HG02852 (cell line): ENCODE measurements around the gene CFL1.
A peak's percentile ranks its signal among the peaks of the same experiment; 100 is the strongest.

Source experiments
- ATAC-seq: cut with Tn5 transposase; IDR thresholded peaks from one replicate; pipeline ENCODE4 v1.9.1; 2021; ENCODE audit warnings: mild to moderate bottlenecking, moderate library complexity; ENCODE audit not compliant: unreplicated experiment

CFL1 gene

DNA sequence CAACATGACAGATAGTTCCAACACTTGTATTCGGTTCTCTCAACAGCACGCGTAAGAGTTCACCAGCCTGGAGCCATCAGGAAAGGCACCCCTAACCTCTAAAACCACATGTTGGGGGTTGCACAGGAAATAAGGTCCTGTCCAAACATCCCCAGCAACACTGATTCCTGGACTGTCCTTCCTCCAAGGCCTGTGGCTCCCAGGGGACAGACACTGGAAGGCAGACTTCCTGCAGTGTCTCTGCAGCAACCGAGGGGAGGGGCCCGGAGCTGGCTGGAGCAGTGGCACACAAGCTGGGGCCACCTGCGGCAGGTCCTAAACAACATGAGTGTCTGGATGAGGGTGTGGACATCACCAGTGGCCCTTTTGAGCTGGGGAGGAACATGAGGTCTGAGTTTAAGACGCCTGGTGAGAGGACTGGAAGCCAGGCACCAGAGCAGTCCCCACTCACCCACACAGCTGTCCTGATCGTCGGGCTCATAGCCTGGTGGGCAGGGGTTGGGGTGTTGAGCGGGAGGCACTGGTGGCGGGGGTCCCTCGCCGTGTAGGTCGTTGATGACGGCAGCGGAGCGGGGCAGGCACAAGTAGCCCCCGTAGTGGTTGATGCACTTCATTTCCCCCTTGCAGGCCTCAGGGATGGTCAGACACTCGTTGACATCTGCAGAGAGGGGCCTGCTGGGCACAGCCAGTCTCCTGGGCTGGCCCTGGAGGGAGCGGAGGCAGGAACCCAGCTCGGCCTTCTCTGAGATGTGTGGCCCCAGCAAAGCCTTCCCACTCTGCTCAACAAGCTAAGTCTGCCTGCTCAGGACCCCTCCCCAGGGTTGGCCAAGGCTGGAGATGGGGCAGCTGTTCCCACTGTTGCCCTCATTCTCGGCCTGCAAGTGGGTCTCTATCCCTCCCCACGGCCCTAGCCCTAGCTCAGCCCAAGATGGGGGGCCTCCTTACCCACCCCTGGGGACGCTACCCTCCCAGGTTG is 13.0 kb upstream of the CFL1 start:
- no peak for ATAC-seq

DNA sequence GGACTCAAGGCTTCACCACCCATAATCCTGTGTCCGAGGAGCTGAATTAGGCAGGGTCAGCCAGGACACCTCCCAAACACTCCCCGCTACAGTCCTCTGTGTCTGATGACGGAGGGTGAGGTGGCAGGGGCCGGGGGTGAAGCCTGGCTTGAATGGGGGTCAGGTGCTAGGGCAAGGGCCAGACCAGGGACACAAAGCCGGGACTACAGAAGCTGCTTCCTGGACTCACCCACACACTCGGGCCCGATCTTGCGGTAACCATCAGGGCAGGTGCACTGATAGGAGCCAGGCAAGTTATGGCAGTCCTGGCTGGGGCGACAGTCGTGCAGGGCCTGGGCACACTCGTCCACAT is 12.3 kb upstream of the CFL1 start:
- ATAC-seq: no peak

- ATAC-seq: no peak
These were observed 11.8 kb upstream of the CFL1 start for GRCh38 chr11:65869643-65870306.

DNA sequence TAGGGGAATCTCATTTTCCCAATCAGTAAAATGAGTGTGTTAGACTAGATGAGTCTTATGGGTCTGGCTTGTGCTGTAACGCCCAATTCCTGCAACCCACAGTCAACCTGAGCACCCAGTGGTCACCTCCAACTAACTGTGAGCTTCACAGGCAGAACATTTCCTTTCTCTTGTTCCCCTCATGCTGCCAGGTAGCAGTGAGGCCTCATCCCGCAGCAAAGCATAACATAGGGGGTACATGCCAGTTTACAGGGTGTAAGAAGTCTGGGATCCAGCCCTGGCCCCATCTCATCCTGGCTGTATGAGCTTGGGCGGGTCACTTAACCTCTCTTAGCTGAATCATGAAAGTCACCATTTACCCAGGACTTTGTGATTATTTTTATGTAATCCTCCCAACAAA is 10.9 kb upstream of the CFL1 start:
- ATAC-seq: no peak

GRCh38 chr11:65868076-65868667 is 10.2 kb upstream of the CFL1 start:
- no peak for ATAC-seq

GRCh38 chr11:65867284-65868071 is 9.5 kb upstream of the CFL1 start:
- ATAC-seq: no peak

- ATAC-seq: no peak
These were observed 8.7 kb upstream of the CFL1 start for GRCh38 chr11:65866509-65867283.

DNA sequence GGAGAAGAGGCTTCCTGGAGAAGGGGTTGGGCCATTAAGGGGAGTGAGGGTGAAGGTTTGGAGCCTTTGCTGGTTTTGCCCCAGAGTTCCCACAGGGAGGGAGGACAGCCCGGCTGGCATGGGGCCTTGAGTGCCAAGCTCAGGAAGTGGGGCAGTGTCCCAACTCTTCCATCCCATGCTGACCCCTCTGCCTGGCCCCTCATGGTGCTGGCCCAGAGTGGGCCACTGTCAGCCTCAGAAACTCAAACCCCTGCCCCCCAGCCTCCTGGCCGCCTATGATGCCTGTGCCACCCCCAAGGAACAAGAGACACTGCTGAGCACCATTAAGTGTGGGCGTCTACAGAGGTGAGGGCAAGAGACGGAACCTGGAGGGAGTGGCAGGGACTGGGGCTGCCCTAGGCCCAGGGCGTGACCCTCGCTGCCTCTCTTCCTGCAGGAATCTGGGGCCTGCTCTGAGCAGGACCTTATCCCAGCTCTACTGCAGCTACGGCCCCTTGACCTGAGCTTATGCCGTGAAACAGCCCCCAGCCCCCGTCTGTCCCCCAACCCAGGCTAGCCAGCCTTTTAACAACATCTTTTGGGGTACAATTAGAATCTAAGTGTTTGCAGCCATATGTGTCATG is 7.7 kb upstream of the CFL1 start:
- ATAC-seq: no peak

GRCh38 chr11:65864706-65865471 is 6.9 kb upstream of the CFL1 start:
- ATAC-seq: no peak

DNA sequence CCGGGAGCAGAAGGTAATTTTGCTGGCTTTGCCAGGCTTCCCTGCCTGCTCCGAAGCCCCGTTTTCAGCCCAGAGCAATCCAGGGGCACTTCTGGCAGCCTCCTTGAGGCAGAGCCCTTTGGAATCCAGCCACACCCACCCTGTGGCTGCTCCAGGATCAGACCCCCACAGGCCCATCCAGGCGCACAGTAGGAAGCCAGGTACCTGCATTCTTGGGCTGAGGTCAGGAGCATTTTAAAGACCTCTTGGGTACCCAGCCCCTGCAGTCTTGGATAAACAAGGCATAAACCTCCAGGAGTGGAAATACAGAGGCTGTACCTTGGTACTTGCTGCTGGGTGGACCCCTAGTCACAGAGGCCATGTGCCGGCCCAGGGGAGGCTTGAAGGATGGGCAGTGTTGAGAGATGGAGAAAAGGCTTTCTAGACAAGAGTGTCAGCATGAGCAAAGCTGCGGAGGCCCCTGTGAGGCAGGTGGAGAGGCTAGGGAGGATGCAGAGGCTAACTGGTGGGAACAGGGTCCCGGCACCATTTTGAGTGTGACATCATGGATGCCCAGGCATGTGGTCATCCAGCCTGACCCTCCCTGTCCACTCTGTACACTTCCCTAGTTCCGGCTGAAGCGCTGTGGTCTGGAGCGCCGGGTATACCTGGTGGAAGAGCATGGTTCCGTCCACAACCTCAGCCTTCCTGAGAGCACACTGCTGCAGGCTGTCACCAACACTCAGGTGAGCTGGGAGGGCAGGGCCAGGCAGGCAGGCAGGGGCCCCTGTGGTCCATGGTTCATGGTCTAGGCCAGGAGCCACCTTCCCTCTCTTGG is 6.1 kb upstream of the CFL1 start:
- ATAC-seq: no peak

- ATAC-seq: no peak
These were observed 5.2 kb upstream of the CFL1 start for GRCh38 chr11:65862941-65863888.

- ATAC-seq: no peak
These were observed 4.3 kb upstream of the CFL1 start for GRCh38 chr11:65862191-65862735.

DNA sequence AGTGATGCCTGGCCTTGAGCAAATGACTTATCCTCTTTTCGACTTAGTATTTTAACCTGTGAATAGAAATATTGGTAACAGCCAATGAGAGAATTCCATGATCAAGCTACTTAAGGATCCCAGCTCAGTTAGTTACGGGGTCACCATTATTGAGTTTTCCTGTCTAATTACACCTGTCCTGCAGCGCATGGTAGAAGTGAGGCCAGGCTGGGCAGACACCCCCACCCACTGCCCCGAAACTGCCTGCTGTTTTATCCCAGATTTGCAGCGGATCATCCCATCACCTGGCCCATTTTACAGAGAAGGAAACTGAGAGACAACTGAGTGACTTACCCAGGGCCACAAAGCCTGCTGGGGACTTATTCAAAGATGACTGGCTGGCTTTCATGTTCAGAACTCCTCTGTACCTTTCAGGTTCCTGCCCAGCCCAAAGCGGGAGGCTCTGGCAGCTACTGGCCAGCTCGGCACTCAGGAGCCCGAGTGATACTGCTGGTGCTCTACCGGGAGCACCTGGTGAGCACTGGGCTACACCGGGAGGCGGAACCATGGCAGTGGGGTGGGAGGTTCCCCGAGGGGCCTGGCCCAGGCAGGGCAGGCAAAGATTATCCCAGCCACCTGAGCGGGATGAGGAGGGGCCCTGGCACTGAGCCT is 3.7 kb upstream of the CFL1 start:
- no peak for ATAC-seq

GRCh38 chr11:65861165-65861505 is 3.2 kb upstream of the CFL1 start:
- ATAC-seq: no peak

DNA sequence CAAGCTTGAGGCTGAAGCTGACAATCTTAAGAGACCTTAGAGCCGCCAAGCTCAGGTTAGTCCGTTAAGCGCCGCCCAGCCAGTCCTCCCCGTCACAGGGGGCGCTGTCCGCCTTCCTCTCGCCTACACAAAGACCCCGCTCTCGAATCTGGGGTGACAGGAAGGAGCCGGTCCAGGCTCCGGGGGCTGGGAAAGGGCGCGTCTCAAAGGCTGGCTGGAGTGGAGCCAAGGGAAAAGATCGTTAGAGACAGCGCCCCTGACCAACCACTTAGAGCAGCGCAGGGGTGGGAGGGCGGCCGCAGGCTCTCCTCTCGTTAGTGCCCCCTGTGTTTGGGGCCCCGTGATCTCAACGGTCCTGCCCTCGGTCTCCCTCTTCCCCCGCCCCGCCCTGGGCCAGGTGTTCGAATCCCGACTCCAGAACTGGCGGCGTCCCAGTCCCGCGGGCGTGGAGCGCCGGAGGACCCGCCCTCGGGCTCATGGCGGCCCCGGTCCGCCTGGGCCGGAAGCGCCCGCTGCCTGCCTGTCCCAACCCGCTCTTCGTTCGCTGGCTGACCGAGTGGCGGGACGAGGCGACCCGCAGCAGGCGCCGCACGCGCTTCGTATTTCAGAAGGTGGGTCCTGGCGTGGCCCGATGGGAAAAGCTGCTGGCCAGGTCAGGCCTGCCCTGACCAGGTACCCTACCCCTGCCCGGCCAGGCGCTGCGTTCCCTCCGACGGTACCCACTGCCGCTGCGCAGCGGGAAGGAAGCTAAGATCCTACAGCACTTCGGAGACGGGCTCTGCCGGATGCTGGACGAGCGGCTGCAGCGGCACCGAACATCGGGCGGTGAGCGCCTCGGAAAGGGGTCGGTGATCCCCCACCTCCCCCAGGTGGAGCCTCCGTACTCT is 2.5 kb upstream of the CFL1 start, which contains the start of gene MUS81:
MUS81 (plus strand) TSS at position 156 of the 887 bp plus-strand sequence; CDS start at position 477, 321 bp downstream.
- ATAC-seq: peak; percentile 27
